GM12878 (cell line): ENCODE results near the gene NEU4. TPM values are rescaled to one million over a fixed set of nuclear protein-coding genes. Genes with fewer than 3 reads are reported as not detected.

Experiments
- ATAC-seq: fragments of 200-7000 bp; cut with Tn5 transposase; 3 replicates; pipeline ENCODE4 v1.9.1; 2020; ENCODE audit warnings: mild to moderate bottlenecking, moderate library complexity
- BruUV-seq: library from RNA; stranded (reverse); fragments of 400-500 nt; replicated peaks from 2 replicates; lab custom pipeline; 2021; lab: Mats Ljungman, UMichigan
- CTCF ChIA-PET: fragments of 300-600 bp; sonication (Branson Sonifier 250); formaldehyde crosslinking; extraction: SDS; loops from one replicate; lab custom pipeline; 2021; ENCODE audit warnings: inconsistent platforms; lab: Yijun Ruan, JAX
- POLR2A ChIA-PET: fragments of 350-600 bp; formaldehyde crosslinking; extraction: SDS; loops from one replicate; lab custom pipeline; 2021; ENCODE audit warnings: inconsistent platforms; lab: Charles Lee
- RAD21 ChIA-PET: fragments of 300-600 bp; sonication (Branson Sonifier 250); formaldehyde crosslinking; loops from one replicate; lab custom pipeline; 2023; ENCODE audit warnings: antibody characterized with exemption; ENCODE audit not compliant: unreplicated experiment; lab: Charles Lee
- SMC1A ChIA-PET: fragments of 300-600 bp; sonication (Branson Sonifier 250); formaldehyde crosslinking; loops from one replicate; lab custom pipeline; 2023; ENCODE audit not compliant: unreplicated experiment, uncharacterized antibody; lab: Charles Lee
- DNase-seq: peaks from one replicate; pipeline ENCODE4 v3.0.0-alpha.2; 2011; ENCODE audit warnings: low read depth, low spot score
- FAIRE-seq: peaks from 3 replicates; lab custom pipeline; 2011; peaks lifted over from hg19 to GRCh38; lab: Jason Lieb, UNC
- H2AFZ ChIP-seq: 2 replicates; pipeline ENCODE4 v1.6.0; 2011; ENCODE audit warnings: low read depth, low read length, control low read depth; ENCODE audit not compliant: control insufficient read depth
- H3K27ac ChIP-seq: 2 replicates; pipeline ENCODE4 v1.5.1; 2011; ENCODE audit warnings: control low read depth; ENCODE audit not compliant: control insufficient read depth, insufficient read depth
- H3K27me3 ChIP-seq, 2 experiments: replicated peaks in 1 of 2; 2 replicates each; pipeline versions ENCODE4 v1.6.0 to v1.6.1; 2011; ENCODE audit warnings: low read length in 1 of 2; ENCODE audit not compliant: control insufficient read depth in 2 of 2, insufficient read depth in 2 of 2
- H3K36me3 ChIP-seq, 2 experiments: 2 replicates each; pipeline ENCODE4 v1.5.1; 2011; ENCODE audit warnings: low read length in 1 of 2; ENCODE audit not compliant: control insufficient read depth in 2 of 2, insufficient read depth in 2 of 2
- H3K4me1 ChIP-seq: 2 replicates; pipeline ENCODE4 v1.6.1; 2011; ENCODE audit warnings: mild to moderate bottlenecking, low read length, moderate library complexity, mixed read lengths; ENCODE audit not compliant: control insufficient read depth, insufficient read depth
- H3K4me2 ChIP-seq: 2 replicates; pipeline ENCODE4 v1.6.0; 2011; ENCODE audit warnings: control low read depth; ENCODE audit not compliant: control insufficient read depth, insufficient read depth
- H3K4me3 ChIP-seq: fragments of 200-600 bp; sonication (generic); 2 replicates; pipeline ENCODE4 v1.5.1; 2016
- H3K79me2 ChIP-seq: 2 replicates; pipeline ENCODE4 v1.6.0; 2011; ENCODE audit warnings: low read length; ENCODE audit not compliant: control insufficient read depth, insufficient read depth
- H3K9ac ChIP-seq: 2 replicates; pipeline ENCODE4 v1.8.0; 2011; ENCODE audit warnings: low read length, control low read depth, mixed read lengths; ENCODE audit not compliant: control insufficient read depth, insufficient read depth
- H3K9me3 ChIP-seq: replicated peaks from 3 replicates; pipeline ENCODE4 v1.5.1; 2011; ENCODE audit warnings: mild to moderate bottlenecking, low read length; ENCODE audit not compliant: control insufficient read depth, insufficient read depth
- H4K20me1 ChIP-seq: 2 replicates; pipeline ENCODE4 v1.6.0; 2011; ENCODE audit not compliant: control insufficient read depth, insufficient read depth
- EED ChIP-seq: sonication (generic); IDR thresholded peaks from 2 replicates; pipeline ENCODE4 v1.6.1; 2016; ENCODE audit warnings: antibody characterized with exemption, low read depth
- MYB ChIP-seq: fragments of 150-350 bp; IDR thresholded peaks from 2 replicates; pipeline ENCODE4 v1.6.1; 2014; ENCODE audit warnings: mild to moderate bottlenecking, low read depth, low read length, borderline replicate concordance
- NR2C1 ChIP-seq: fragments of 450-650 bp; IDR thresholded peaks from 2 replicates; pipeline ENCODE4 v1.6.1; 2017; ENCODE audit warnings: antibody characterized with exemption, mild to moderate bottlenecking, moderate library complexity
- POLR2AphosphoS2 ChIP-seq: IDR thresholded peaks from 2 replicates; pipeline ENCODE4 v1.6.1; 2011; ENCODE audit warnings: low read depth, mild to moderate bottlenecking, low read length, improper control_type of control experiment, moderate library complexity
- SMAD1 ChIP-seq: fragments of 450-650 bp; IDR thresholded peaks from 2 replicates; pipeline ENCODE4 v1.6.1; 2018; ENCODE audit warnings: mild to moderate bottlenecking, low read depth; ENCODE audit not compliant: partially characterized antibody
- STAT3 ChIP-seq: IDR thresholded peaks from 2 replicates; pipeline ENCODE4 v1.6.1; 2011; ENCODE audit warnings: low read depth, low read length, improper control_type of control experiment
- TCF3 ChIP-seq: IDR thresholded peaks from 2 replicates; pipeline ENCODE4 v1.6.1; 2012; ENCODE audit warnings: low read depth, mild to moderate bottlenecking, low read length, borderline replicate concordance; ENCODE audit not compliant: insufficient read depth
- WGBS: methylation state at CpG from one replicate; pipeline ENCODE4 v1.1.6; 2016; ENCODE audit warnings: low lambda C conversion rate; ENCODE audit not compliant: insufficient replicate concordance, insufficient coverage; ENCODE audit errors: missing lambda C conversion rate; 5-methylcytosine and 5-hydroxymethylcytosine counted together
- in situ Hi-C: fragments of 300-500 bp; cut with MboI; formaldehyde crosslinking; loops from 9 replicates; pipeline ENCODE4 v1.14.3; 2018; ENCODE audit warnings: mixed read lengths
- intact Hi-C: fragments of 100-400 bp; cut with micrococcal nuclease; formaldehyde crosslinking; loops from one replicate; pipeline ENCODE4 v1.14.2; 2022; ENCODE audit not compliant: unreplicated experiment
- polyA plus RNA-seq, 11 experiments: library from polyadenylated mRNA; depleted of rRNA in 4 of 11; unstranded in 6 of 11; stranded (reverse) in 5 of 11; fragments of >200 nt; fragmentation: Nextera tagmentation in 4 of 11; fragmentation: Illumina TruSeq in 1 of 11; extraction: Ambion mirVana in 4 of 11; extraction: Trizol in 1 of 11; gene quantifications; 1 replicate in 1 of 11; 2 replicates in 10 of 11; pipeline versions ENCODE4 v1.2.1 to v1.2.3, GENCODE V29; 2011 to 2016; ENCODE audit warnings: inconsistent platforms in 2 of 11, missing spikeins in 2 of 11, low read depth in 1 of 11
- total RNA-seq, 4 experiments: library from RNA; depleted of rRNA in 3 of 4; stranded (reverse); fragments of >200 nt in 3 of 4; fragmentation: Illumina TruSeq in 1 of 4; extraction: Trizol in 1 of 4; gene quantifications; 2 replicates each; pipeline versions ENCODE4 v1.2.1 to v1.2.3, GENCODE V29; 2013 to 2021
- TF ChIP-seq, protein P1 (sequence below): IDR thresholded peaks from 2 replicates; pipeline ENCODE4 v1.6.1; 2012; ENCODE audit warnings: mild to moderate bottlenecking, low read depth, low read length
- TF ChIP-seq, protein P2 (sequence below): fragments of 450-650 bp; IDR thresholded peaks from 2 replicates; pipeline ENCODE4 v1.6.1; 2017; ENCODE audit warnings: low read depth, mild to moderate bottlenecking, moderate library complexity

The NEU4 gene
- total and polyA plus RNA-seq, 10 of the 15 experiments (the other 5 are each of a cell fraction or from before 2014, with no cell fraction given): 0.01 to 0.28 (median 0.14) TPM; not detected in 5

DNA sequence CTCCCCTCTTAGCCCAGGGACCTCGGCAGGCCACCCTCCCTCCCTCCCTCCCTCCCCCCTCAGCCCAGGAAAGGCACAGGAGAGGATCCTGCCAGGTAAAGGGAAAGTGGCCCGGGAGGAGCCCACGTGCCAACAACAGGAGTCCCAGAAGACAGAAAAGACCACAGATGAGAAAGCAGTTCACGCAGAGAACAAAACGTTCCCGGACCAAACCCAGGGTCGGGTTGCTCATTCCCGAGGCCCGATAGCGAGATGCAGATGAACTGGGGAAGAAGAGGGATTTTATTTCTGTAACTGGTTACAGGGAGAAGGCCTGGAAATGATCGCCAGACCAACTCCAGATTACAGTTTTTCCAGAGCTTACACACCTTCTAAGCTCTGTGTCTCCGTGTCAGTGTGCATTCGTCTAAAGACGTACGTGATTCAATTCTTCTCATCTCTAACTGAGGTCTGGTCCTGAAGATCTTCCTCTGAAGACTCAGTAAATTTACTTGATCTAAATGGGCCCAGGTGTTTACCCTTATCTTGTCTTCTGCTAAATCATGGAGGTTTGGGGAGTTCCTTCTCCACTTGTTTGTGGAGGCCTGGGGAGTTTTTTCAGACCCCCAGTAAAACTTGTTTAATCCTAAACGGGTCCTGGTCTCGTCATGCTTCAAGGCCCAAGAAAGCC lies 807 bp upstream of the NEU4 start:
- FAIRE-seq: no peak
- no peak overlapping the region for H2AFZ ChIP-seq
- no peak overlapping the region for H3K4me3 ChIP-seq
- no TSS peak for BruUV-seq
- H3K9me3 ChIP-seq: no peaks in the 10 kb centered on the region
- H3K79me2 ChIP-seq: no peaks in the 10 kb centered on the region
- intact Hi-C loops: no loop called here
- H3K36me3 ChIP-seq: no peaks in the 10 kb centered on the region
- POLR2A ChIA-PET: no interaction called here
- WGBS: 66% methylated on average over 16 of the region's 17 CpGs
- RAD21 ChIA-PET: no interaction called here
- ATAC-seq: no peak
- no peak for DNase-seq
- SMC1A ChIA-PET: no interaction called here
- H3K27ac ChIP-seq: no peak overlapping the region
- no peaks in the 10 kb centered on the region; a peak in 1 of 4 replicates for H3K27me3 ChIP-seq
- CTCF ChIA-PET: interaction anchor here (2.1 kb wide), 1 partner anchor 19 kb away, joined by 6 read pairs; no protein-coding TSS in a partner anchor
- H3K4me1 ChIP-seq: peaks cover 9% of the 10 kb centered on the region
- no peak overlapping the region for H3K9ac ChIP-seq
- in situ Hi-C loops: no loop called here
- H3K4me2 ChIP-seq: no peak overlapping the region
- H4K20me1 ChIP-seq: no peaks in the 10 kb centered on the region
- TF ChIP-seq TCF3 (no peak), EED (no peak), MYB (no peak), SMAD1 (no peak), NR2C1 (no peak), POLR2AphosphoS2 (no peak), STAT3 (no peak)
- TF ChIP-seq, protein P1, sequence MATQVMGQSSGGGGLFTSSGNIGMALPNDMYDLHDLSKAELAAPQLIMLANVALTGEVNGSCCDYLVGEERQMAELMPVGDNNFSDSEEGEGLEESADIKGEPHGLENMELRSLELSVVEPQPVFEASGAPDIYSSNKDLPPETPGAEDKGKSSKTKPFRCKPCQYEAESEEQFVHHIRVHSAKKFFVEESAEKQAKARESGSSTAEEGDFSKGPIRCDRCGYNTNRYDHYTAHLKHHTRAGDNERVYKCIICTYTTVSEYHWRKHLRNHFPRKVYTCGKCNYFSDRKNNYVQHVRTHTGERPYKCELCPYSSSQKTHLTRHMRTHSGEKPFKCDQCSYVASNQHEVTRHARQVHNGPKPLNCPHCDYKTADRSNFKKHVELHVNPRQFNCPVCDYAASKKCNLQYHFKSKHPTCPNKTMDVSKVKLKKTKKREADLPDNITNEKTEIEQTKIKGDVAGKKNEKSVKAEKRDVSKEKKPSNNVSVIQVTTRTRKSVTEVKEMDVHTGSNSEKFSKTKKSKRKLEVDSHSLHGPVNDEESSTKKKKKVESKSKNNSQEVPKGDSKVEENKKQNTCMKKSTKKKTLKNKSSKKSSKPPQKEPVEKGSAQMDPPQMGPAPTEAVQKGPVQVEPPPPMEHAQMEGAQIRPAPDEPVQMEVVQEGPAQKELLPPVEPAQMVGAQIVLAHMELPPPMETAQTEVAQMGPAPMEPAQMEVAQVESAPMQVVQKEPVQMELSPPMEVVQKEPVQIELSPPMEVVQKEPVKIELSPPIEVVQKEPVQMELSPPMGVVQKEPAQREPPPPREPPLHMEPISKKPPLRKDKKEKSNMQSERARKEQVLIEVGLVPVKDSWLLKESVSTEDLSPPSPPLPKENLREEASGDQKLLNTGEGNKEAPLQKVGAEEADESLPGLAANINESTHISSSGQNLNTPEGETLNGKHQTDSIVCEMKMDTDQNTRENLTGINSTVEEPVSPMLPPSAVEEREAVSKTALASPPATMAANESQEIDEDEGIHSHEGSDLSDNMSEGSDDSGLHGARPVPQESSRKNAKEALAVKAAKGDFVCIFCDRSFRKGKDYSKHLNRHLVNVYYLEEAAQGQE: no peak
- TF ChIP-seq, protein P2, sequence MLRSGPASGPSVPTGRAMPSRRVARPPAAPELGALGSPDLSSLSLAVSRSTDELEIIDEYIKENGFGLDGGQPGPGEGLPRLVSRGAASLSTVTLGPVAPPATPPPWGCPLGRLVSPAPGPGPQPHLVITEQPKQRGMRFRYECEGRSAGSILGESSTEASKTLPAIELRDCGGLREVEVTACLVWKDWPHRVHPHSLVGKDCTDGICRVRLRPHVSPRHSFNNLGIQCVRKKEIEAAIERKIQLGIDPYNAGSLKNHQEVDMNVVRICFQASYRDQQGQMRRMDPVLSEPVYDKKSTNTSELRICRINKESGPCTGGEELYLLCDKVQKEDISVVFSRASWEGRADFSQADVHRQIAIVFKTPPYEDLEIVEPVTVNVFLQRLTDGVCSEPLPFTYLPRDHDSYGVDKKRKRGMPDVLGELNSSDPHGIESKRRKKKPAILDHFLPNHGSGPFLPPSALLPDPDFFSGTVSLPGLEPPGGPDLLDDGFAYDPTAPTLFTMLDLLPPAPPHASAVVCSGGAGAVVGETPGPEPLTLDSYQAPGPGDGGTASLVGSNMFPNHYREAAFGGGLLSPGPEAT: no peak
